GM12878 (cell line): ENCODE data around the gene NRG3. TPM values are rescaled to one million over a fixed set of nuclear protein-coding genes. Genes with fewer than 3 reads are reported as not detected.

ENCODE experiments used
- ATAC-seq: fragments of 200-7000 bp; cut with Tn5 transposase; 3 replicates; pipeline ENCODE4 v1.9.1; 2020; ENCODE audit warnings: mild to moderate bottlenecking, moderate library complexity
- BruUV-seq: library from RNA; stranded (reverse); fragments of 400-500 nt; replicated peaks from 2 replicates; lab custom pipeline; 2021; lab: Mats Ljungman, UMichigan
- CTCF ChIA-PET: fragments of 300-600 bp; sonication (Branson Sonifier 250); formaldehyde crosslinking; extraction: SDS; loops from one replicate; lab custom pipeline; 2021; ENCODE audit warnings: inconsistent platforms; lab: Yijun Ruan, JAX
- POLR2A ChIA-PET: fragments of 350-600 bp; formaldehyde crosslinking; extraction: SDS; loops from one replicate; lab custom pipeline; 2021; ENCODE audit warnings: inconsistent platforms; lab: Charles Lee
- RAD21 ChIA-PET: fragments of 300-600 bp; sonication (Branson Sonifier 250); formaldehyde crosslinking; loops from one replicate; lab custom pipeline; 2023; ENCODE audit warnings: antibody characterized with exemption; ENCODE audit not compliant: unreplicated experiment; lab: Charles Lee
- SMC1A ChIA-PET: fragments of 300-600 bp; sonication (Branson Sonifier 250); formaldehyde crosslinking; loops from one replicate; lab custom pipeline; 2023; ENCODE audit not compliant: unreplicated experiment, uncharacterized antibody; lab: Charles Lee
- DNase-seq: peaks from one replicate; pipeline ENCODE4 v3.0.0-alpha.2; 2011; ENCODE audit warnings: low read depth, low spot score
- FAIRE-seq: peaks from 3 replicates; lab custom pipeline; 2011; peaks lifted over from hg19 to GRCh38; lab: Jason Lieb, UNC
- H2AFZ ChIP-seq: 2 replicates; pipeline ENCODE4 v1.6.0; 2011; ENCODE audit warnings: low read depth, low read length, control low read depth; ENCODE audit not compliant: control insufficient read depth
- H3K27ac ChIP-seq: 2 replicates; pipeline ENCODE4 v1.5.1; 2011; ENCODE audit warnings: control low read depth; ENCODE audit not compliant: control insufficient read depth, insufficient read depth
- H3K27me3 ChIP-seq, 2 experiments: replicated peaks in 1 of 2; 2 replicates each; pipeline versions ENCODE4 v1.6.0 to v1.6.1; 2011; ENCODE audit warnings: low read length in 1 of 2; ENCODE audit not compliant: control insufficient read depth in 2 of 2, insufficient read depth in 2 of 2
- H3K36me3 ChIP-seq, 2 experiments: 2 replicates each; pipeline ENCODE4 v1.5.1; 2011; ENCODE audit warnings: low read length in 1 of 2; ENCODE audit not compliant: control insufficient read depth in 2 of 2, insufficient read depth in 2 of 2
- H3K4me1 ChIP-seq: 2 replicates; pipeline ENCODE4 v1.6.1; 2011; ENCODE audit warnings: mild to moderate bottlenecking, low read length, moderate library complexity, mixed read lengths; ENCODE audit not compliant: control insufficient read depth, insufficient read depth
- H3K4me2 ChIP-seq: 2 replicates; pipeline ENCODE4 v1.6.0; 2011; ENCODE audit warnings: control low read depth; ENCODE audit not compliant: control insufficient read depth, insufficient read depth
- H3K4me3 ChIP-seq: fragments of 200-600 bp; sonication (generic); 2 replicates; pipeline ENCODE4 v1.5.1; 2016
- H3K79me2 ChIP-seq: 2 replicates; pipeline ENCODE4 v1.6.0; 2011; ENCODE audit warnings: low read length; ENCODE audit not compliant: control insufficient read depth, insufficient read depth
- H3K9ac ChIP-seq: 2 replicates; pipeline ENCODE4 v1.8.0; 2011; ENCODE audit warnings: low read length, control low read depth, mixed read lengths; ENCODE audit not compliant: control insufficient read depth, insufficient read depth
- H3K9me3 ChIP-seq: replicated peaks from 3 replicates; pipeline ENCODE4 v1.5.1; 2011; ENCODE audit warnings: mild to moderate bottlenecking, low read length; ENCODE audit not compliant: control insufficient read depth, insufficient read depth
- H4K20me1 ChIP-seq: 2 replicates; pipeline ENCODE4 v1.6.0; 2011; ENCODE audit not compliant: control insufficient read depth, insufficient read depth
- BRCA1 ChIP-seq: IDR thresholded peaks from 2 replicates; pipeline ENCODE4 v1.6.1; 2011; ENCODE audit warnings: low read depth, low read length, improper control_type of control experiment
- E4F1 ChIP-seq: fragments of 450-650 bp; IDR thresholded peaks from 2 replicates; pipeline ENCODE4 v1.6.1; 2018; ENCODE audit warnings: borderline replicate concordance, mild to moderate bottlenecking; ENCODE audit not compliant: partially characterized antibody
- JUNB ChIP-seq: IDR thresholded peaks from 2 replicates; pipeline ENCODE4 v1.6.1; 2016; ENCODE audit warnings: antibody characterized with exemption, mild to moderate bottlenecking
- RUNX3 ChIP-seq: IDR thresholded peaks from 2 replicates; pipeline ENCODE4 v1.6.1; 2012; ENCODE audit warnings: low read length, inconsistent platforms
- USF2 ChIP-seq: IDR thresholded peaks from 2 replicates; pipeline ENCODE4 v1.6.1; 2011; ENCODE audit warnings: low read depth, low read length, improper control_type of control experiment, borderline replicate concordance
- WGBS: methylation state at CpG from one replicate; pipeline ENCODE4 v1.1.6; 2016; ENCODE audit warnings: low lambda C conversion rate; ENCODE audit not compliant: insufficient replicate concordance, insufficient coverage; ENCODE audit errors: missing lambda C conversion rate; 5-methylcytosine and 5-hydroxymethylcytosine counted together
- in situ Hi-C: fragments of 300-500 bp; cut with MboI; formaldehyde crosslinking; loops from 9 replicates; pipeline ENCODE4 v1.14.3; 2018; ENCODE audit warnings: mixed read lengths
- intact Hi-C: fragments of 100-400 bp; cut with micrococcal nuclease; formaldehyde crosslinking; loops from one replicate; pipeline ENCODE4 v1.14.2; 2022; ENCODE audit not compliant: unreplicated experiment
- polyA plus RNA-seq, 11 experiments: library from polyadenylated mRNA; depleted of rRNA in 4 of 11; unstranded in 6 of 11; stranded (reverse) in 5 of 11; fragments of >200 nt; fragmentation: Nextera tagmentation in 4 of 11; fragmentation: Illumina TruSeq in 1 of 11; extraction: Ambion mirVana in 4 of 11; extraction: Trizol in 1 of 11; gene quantifications; 1 replicate in 1 of 11; 2 replicates in 10 of 11; pipeline versions ENCODE4 v1.2.1 to v1.2.3, GENCODE V29; 2011 to 2016; ENCODE audit warnings: inconsistent platforms in 2 of 11, missing spikeins in 2 of 11, low read depth in 1 of 11
- total RNA-seq, 4 experiments: library from RNA; depleted of rRNA in 3 of 4; stranded (reverse); fragments of >200 nt in 3 of 4; fragmentation: Illumina TruSeq in 1 of 4; extraction: Trizol in 1 of 4; gene quantifications; 2 replicates each; pipeline versions ENCODE4 v1.2.1 to v1.2.3, GENCODE V29; 2013 to 2021

NRG3 gene
- total and polyA plus RNA-seq, 10 of the 15 experiments (the other 5 are each of a cell fraction or from before 2014, with no cell fraction given) = 0.03 to 0.41 (median 0.17) TPM; not detected in 3

GRCh38 chr10:82865366-82865765 lies 990.4 kb downstream of the NRG3 start (continued):
- no peak for TF ChIP-seq USF2
- TF ChIP-seq BRCA1 = no peak

GRCh38 chr10:82866424-82867020 lies 991.5 kb downstream of the NRG3 start:
- Histone ChIP-seq H3K9me3 (no peaks in the 10 kb centered on the region), H3K4me1 (no peaks in the 10 kb centered on the region), H3K4me2 (no peak overlapping the region), H3K4me3 (no peak overlapping the region), H3K27ac (no peak overlapping the region), H2AFZ (no peak overlapping the region), H3K9ac (no peak overlapping the region), H3K79me2 (no peaks in the 10 kb centered on the region), H3K36me3 (no peaks in the 10 kb centered on the region), H3K27me3 (no peaks in the 10 kb centered on the region), H4K20me1 (no peaks in the 10 kb centered on the region)
- POLR2A ChIA-PET = no interaction called here
- no TSS peak for BruUV-seq
- intact Hi-C loops = loop anchor here (5.0 kb wide), 1 partner anchor 54 kb away; no protein-coding TSS in a partner anchor
- WGBS = 35% methylated on average over 6 of the region's 6 CpGs
- CTCF ChIA-PET = interaction anchor here (1.5 to 2.0 kb wide), 2 partner anchors 16 to 55 kb away, joined by 4 to 7 read pairs; no protein-coding TSS in a partner anchor
- RAD21 ChIA-PET = interaction anchor here (1.0 to 2.1 kb wide), 3 partner anchors 10 to 70 kb away, joined by 3 to 6 read pairs (median 3); no protein-coding TSS in a partner anchor
- FAIRE-seq (no peak), DNase-seq (no peak), ATAC-seq (peak; percentile 52)
- in situ Hi-C loops = no loop called here
- SMC1A ChIA-PET = interaction anchor here (1.0 to 2.4 kb wide), 7 partner anchors 11 to 75 kb away, joined by 3 to 7 read pairs (median 4); no protein-coding TSS in a partner anchor
- TF ChIP-seq RUNX3 (peak; percentile 61; the same call in 1 of the 2 replicates), JUNB (peak; percentile 55), E4F1 (no peak)
